SH-SY5Y (cell line): Measurements from ENCODE around the gene TGM1.

Experiments used
- GATA2 ChIP-seq: IDR thresholded peaks from 2 replicates; pipeline ENCODE4 v1.6.1; 2011; ENCODE audit warnings: mild to moderate bottlenecking, low read depth, low read length
- GATA3 ChIP-seq: IDR thresholded peaks from 2 replicates; pipeline ENCODE4 v1.6.1; 2011; ENCODE audit warnings: low read depth, mild to moderate bottlenecking, low read length, moderate library complexity

- no peak for TF ChIP-seq GATA2
- no peak for TF ChIP-seq GATA3
These were observed 1.3 kb upstream of the TGM1 start for GRCh38 chr14:24264298-24264697.
